ENCODE results near the gene KDM2A. TPM values are rescaled to one million over a fixed set of nuclear protein-coding genes. Genes with fewer than 3 reads are reported as not detected.

Gene KDM2A
- total RNA-seq, 4 donors from 2014 or later = 65.3 to 137 (median 81.2) TPM

DNA sequence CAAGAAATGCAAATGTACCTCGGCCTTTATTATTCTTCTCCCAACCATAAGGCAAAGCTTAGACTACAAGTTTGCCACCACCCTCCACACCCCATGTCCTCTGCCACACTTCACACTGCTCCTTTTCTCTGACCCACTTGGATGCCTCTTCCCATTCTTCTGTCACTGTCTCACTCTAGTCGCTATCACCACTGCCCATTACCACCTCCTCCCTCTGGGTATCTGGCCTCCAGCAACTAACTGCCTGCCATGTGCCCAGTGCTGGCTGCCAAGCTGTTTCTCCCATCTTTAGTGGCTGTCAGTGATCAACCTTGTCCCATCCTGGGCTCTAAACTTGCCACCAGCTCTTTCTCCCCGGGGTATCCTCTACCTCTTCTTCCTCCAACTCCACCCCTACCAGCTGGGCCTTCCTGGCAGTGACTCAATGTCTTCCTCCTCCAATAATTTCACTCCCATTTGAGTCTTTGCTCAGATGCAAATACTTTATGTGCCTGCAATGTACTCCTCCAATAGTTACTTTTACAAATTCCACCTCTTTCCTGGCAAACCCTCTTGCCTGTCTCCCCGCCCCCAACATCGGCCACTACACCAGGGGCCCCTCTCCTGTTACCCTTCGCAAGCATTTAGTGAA, 20.1 kb upstream of the KDM2A start:
- in situ Hi-C loops (cut with MboI; ENCODE audit: low pct_ligation_motif_present in 1 of 4, low pct_unique_long_range_greater_than_20kb in 1 of 4, low sequenced_read_pairs in 3 of 4) = no loop called here
- Histone ChIP-seq H3K4me3 (no peak overlapping the region), H3K27ac (no peak overlapping the region), H3K9me3 (no peaks in the 10 kb centered on the region), H3K27me3 (no peaks in the 10 kb centered on the region), H3K4me1 (peaks cover 0 to 6% (median 0%) of the 10 kb centered on the region in 4 donors), H3K36me3 (no peaks in the 10 kb centered on the region)
- TF ChIP-seq POLR2A (IDR thresholded peaks at IDR 0.05) (no peak), EP300 (IDR thresholded peaks at IDR 0.05; ENCODE audit: low read depth) (no peak), POLR2AphosphoS5 (IDR thresholded peaks at IDR 0.05) (no peak)
- TF ChIP-seq, protein P1, sequence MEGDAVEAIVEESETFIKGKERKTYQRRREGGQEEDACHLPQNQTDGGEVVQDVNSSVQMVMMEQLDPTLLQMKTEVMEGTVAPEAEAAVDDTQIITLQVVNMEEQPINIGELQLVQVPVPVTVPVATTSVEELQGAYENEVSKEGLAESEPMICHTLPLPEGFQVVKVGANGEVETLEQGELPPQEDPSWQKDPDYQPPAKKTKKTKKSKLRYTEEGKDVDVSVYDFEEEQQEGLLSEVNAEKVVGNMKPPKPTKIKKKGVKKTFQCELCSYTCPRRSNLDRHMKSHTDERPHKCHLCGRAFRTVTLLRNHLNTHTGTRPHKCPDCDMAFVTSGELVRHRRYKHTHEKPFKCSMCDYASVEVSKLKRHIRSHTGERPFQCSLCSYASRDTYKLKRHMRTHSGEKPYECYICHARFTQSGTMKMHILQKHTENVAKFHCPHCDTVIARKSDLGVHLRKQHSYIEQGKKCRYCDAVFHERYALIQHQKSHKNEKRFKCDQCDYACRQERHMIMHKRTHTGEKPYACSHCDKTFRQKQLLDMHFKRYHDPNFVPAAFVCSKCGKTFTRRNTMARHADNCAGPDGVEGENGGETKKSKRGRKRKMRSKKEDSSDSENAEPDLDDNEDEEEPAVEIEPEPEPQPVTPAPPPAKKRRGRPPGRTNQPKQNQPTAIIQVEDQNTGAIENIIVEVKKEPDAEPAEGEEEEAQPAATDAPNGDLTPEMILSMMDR (IDR thresholded peaks at IDR 0.05) = no peak
- intact Hi-C loops (cut with DNase I; ENCODE audit: low total_unique reads) = no loop called here
- 80 to 87% methylated on average over 4 to 6 of the region's 6 CpGs for WGBS, 2 donors (ENCODE audit: low coverage in 1 of 2)
- DNase-seq = no peak

DNA sequence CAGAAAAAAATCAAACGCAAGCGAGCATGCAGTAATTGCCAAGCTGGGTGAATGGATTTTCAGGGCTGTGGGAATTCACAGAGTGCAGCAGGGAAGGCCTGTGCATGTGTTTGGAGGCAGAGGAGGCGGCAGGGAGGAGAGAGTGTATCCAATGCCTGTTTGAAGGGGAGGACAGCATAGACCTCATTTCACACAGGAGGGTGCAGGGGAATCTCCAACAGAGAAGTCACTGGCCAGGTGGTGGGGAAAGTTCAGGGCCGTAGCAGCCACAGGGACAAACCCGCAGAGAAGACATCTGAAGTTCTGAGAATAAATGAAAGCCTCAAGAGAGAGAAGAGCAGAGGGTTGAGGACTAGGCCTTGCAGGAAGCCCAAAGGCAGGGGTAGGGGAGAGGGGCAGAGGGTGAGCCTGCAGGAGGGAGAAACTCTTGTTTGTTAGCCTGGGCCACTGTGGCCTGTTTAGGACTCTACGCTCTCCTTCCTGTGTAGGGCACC, 19.2 kb upstream of the KDM2A start:
- Histone ChIP-seq H3K27ac (no peak overlapping the region), H3K4me1 (peaks cover 0 to under 1% (median 0%) of the 10 kb centered on the region in 4 donors), H3K4me3 (no peak overlapping the region), H3K9me3 (no peaks in the 10 kb centered on the region), H3K36me3 (no peaks in the 10 kb centered on the region), H3K27me3 (no peaks in the 10 kb centered on the region)
- DNase-seq = no peak
- TF ChIP-seq POLR2A (IDR thresholded peaks at IDR 0.05) (no peak), POLR2AphosphoS5 (IDR thresholded peaks at IDR 0.05) (no peak), EP300 (IDR thresholded peaks at IDR 0.05; ENCODE audit: low read depth) (no peak)
- TF ChIP-seq, protein P1 (IDR thresholded peaks at IDR 0.05) = no peak
- intact Hi-C loops (cut with DNase I; ENCODE audit: low total_unique reads) = no loop called here
- in situ Hi-C loops (cut with MboI; ENCODE audit: low pct_ligation_motif_present in 1 of 4, low pct_unique_long_range_greater_than_20kb in 1 of 4, low sequenced_read_pairs in 3 of 4) = no loop called here
- WGBS, 2 donors (ENCODE audit: low coverage in 1 of 2) = 87 to 92% methylated on average over 2 to 6 of the region's 6 CpGs

DNA sequence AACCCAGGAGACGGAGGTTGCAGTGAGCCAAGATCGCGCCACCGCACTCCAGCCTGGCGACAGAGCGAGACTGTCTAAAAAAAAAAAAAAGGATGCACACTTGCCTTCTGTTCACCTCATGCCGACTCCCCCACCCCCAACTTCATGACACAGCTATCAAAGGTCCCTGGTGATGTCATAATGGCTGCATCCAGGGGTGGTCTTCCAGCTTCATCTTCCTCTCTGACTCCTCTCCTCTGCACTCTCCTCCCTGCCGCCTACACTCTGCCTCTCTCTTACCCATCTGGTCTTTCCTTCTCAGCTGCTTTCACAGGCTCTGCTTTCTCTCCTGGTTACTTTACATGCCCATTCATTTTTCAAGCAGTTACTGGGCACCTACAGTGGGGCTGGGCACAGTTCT, 16.4 kb upstream of the KDM2A start:
- no peaks in the 10 kb centered on the region for H3K27me3 ChIP-seq
- no peaks in the 10 kb centered on the region for H3K9me3 ChIP-seq
- 80 to 94% methylated on average over 1 to 8 of the region's 8 CpGs for WGBS, 2 donors (ENCODE audit: low coverage in 1 of 2)
- H3K36me3 ChIP-seq = no peaks in the 10 kb centered on the region
- no peaks in the 10 kb centered on the region for H3K4me1 ChIP-seq
- H3K4me3 ChIP-seq = no peak overlapping the region
- in situ Hi-C loops (cut with MboI; ENCODE audit: low pct_ligation_motif_present in 1 of 4, low pct_unique_long_range_greater_than_20kb in 1 of 4, low sequenced_read_pairs in 3 of 4) = no loop called here
- TF ChIP-seq, protein P1 (IDR thresholded peaks at IDR 0.05) = no peak
- TF ChIP-seq POLR2A (IDR thresholded peaks at IDR 0.05) = no peak
- no peak for TF ChIP-seq EP300 (IDR thresholded peaks at IDR 0.05; ENCODE audit: low read depth)
- no peak for TF ChIP-seq POLR2AphosphoS5 (IDR thresholded peaks at IDR 0.05)
- DNase-seq = no peak
- no peak overlapping the region for H3K27ac ChIP-seq
- intact Hi-C loops (cut with DNase I; ENCODE audit: low total_unique reads) = no loop called here

DNA sequence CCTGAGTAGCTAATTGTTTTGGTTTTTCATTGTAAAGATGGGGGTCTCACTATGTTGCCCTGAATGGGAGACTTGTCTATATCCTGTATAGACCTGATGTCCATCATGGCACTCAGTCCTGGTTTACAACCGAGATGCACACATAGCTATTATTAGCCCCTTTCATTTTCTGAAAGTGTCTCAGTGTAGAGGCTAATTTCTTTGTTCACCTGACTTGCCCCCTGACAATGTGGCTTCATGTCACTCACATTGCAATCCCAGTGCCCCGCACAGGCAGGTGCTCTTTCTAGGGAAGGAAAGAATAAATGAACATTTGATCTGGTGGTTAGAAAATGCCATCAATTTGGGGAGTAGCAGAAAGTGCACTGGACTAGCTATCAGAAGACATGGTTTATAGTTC, 13.1 kb upstream of the KDM2A start:
- Histone ChIP-seq H3K4me3 (no peak overlapping the region), H3K36me3 (no peaks in the 10 kb centered on the region), H3K9me3 (no peaks in the 10 kb centered on the region), H3K27ac (no peak overlapping the region), H3K4me1 (peaks cover 0 to 4% (median 2%) of the 10 kb centered on the region in 4 donors), H3K27me3 (no peaks in the 10 kb centered on the region)
- WGBS, 2 donors (ENCODE audit: low coverage in 1 of 2) = 94 to 97% methylated on average over 2 of the region's 2 CpGs
- in situ Hi-C loops (cut with MboI; ENCODE audit: low pct_ligation_motif_present in 1 of 4, low pct_unique_long_range_greater_than_20kb in 1 of 4, low sequenced_read_pairs in 3 of 4) = no loop called here
- intact Hi-C loops (cut with DNase I; ENCODE audit: low total_unique reads) = no loop called here
- DNase-seq = no peak
- TF ChIP-seq EP300 (IDR thresholded peaks at IDR 0.05; ENCODE audit: low read depth) (no peak), POLR2A (IDR thresholded peaks at IDR 0.05) (no peak), POLR2AphosphoS5 (IDR thresholded peaks at IDR 0.05) (no peak)
- TF ChIP-seq, protein P1 (IDR thresholded peaks at IDR 0.05) = no peak

Data from transverse colon (tissue), 4 donors.